Measurements from ENCODE around the gene ZNF180.
A peak's percentile ranks its signal among the peaks of the same experiment; 100 is the strongest.
"Not testable (repeated sequence)": the region's sequence is repeated elsewhere in the genome, so short reads cannot be mapped to it uniquely, and the experiment has no call there.

ZNF180 gene

DNA sequence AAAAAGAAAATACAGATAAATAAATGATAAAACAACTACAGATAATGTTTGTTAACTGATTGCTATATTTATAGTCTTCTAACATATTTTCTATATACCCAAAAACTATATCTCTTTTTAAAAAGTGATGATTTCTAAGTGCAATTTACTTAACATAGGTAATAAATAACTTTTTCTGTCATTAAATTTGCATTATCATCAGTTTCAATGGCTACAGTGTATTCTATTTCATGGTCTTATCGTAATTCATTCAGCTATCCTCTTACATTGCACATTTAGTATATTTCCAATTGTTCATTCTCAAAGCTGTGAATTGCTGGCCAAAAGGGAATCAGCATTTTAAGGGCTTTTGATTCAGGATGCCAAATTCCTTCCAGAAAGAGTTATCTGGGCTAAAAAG lies 3.6 kb downstream of the ZNF180 start:
- no peak for DNase-seq (ENCODE audit: low spot score)

DNA sequence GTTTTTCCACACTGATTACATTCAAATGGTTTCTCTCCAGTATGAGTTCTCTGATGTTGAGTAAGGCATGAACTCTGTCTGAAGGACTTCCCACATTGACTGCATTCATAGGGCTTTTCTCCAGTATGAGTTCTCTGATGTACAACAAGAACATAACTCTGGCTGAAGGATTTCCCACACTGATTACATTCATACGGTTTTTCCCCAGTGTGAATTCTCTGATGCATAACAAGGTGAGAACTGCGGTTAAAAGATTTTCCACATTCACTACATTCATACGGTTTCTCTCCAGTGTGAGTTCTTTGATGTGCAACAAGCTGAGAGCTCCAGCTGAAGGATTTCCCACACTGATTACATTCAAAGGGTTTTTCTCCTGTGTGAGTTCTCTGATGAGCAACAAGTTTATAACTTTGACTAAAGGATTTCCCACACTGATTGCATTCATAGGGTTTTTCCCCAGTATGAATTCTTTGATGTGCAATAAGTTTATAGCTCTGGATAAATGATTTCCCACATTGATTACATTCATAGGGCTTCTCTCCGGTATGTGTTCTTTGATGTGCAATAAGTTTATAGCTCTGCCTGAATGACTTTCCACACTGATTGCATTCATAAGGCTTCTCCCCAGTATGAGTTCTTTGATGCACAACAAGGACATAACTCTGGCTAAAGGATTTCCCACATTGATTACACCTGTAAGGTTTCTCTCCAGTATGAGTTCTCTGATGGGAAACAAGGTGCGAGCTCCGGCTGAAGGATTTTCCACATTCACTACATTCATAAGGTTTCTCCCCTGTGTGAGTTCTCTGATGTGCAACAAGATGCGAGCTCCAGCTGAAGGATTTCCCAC lies 23.5 kb downstream of the ZNF180 start:
- no peak for DNase-seq (ENCODE audit: low spot score)

DNA sequence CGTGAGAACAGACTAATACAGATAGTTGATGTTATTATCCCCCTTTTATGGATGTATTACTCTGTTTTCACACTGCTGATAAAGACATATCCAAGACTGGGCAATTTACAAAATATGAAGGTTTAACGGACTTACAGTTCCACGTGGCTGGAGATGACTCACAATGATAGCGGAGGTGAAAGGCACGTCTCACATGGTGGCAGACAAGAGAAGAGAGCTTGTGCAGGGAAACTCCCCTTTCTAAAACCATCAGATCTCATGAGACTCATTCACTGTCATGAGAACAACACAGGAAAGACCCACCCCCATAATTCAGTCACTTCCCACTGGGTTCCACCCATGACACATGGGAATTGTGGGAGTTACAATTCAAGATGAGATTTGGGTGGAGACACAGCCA lies 31.6 kb downstream of the ZNF180 start:
- DNase-seq (ENCODE audit: low spot score) = not testable (repeated sequence)

DNA sequence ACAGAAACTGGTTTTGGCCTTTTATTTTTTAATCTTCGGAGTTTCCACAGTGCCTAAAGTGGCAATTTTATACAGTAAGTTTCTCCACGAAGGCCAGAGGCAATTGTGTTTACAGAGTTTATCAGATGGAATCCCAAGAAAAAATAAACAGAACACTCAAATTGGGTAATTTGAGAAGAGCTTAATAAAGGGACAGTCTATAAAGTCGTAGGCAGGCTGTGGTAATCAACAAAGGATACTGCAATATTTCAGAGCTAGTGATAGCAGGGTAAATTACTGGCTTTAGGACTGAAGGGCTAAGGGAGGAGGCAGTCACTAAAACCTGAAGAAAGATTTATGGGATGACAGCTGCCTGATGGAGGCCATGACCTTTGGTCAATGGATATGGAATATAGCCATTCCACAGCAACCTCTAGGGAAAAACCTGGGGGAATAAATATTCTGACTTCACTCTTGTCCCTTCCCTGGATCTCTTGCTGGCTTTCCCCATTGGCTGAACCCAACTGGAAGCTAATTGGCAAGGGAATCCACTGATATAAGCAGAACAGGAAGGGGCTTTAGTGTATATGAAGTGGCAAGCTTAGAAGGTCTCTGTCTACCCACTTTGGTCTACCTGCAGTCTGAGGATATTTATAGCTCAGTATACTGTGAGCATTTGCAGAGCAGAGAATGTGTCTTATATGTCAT lies 37.6 kb downstream of the ZNF180 start:
- DNase-seq (ENCODE audit: low spot score) = not testable (repeated sequence)

DNA sequence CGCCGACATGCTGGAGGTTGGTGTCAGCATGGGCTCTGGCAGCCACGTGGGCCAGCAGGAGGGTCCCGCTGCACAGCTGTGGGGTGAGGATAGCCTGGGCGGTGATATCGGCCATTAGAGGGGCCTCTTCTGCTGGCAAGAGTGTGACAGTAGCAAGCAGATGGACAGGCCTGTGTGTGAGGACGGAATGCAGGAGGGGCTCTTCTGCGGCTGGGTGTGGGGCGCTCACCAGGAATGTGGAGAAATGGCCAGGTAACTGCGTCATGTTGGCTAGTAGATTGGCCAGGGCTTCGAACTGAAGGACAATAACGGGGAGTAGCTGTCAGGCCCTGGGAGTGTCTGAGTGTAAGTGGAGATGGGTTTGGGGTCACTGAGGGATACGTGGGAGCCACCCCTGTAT lies 44.3 kb downstream of the ZNF180 start:
- DNase-seq (ENCODE audit: low spot score) = not testable (repeated sequence)

DNA sequence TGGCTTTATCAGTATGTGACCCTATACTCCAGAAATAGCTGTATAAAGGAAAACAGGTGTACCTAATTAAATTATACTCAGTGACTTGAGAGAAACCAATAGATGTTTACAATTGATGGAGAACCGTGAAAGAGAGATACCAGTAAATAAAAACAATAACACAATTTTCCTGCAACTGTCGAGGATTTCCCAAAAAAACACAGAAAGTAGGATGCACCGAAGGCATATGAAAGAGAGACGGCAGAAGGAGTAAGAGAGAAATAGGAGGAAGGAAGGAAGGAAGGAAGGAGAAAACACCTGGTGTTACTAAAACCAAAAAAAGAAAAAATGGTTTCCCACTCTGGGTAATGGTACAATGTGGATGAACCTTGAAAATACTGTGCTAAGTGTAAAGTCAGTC lies 45.2 kb downstream of the ZNF180 start:
- no peak for DNase-seq (ENCODE audit: low spot score)

DNA sequence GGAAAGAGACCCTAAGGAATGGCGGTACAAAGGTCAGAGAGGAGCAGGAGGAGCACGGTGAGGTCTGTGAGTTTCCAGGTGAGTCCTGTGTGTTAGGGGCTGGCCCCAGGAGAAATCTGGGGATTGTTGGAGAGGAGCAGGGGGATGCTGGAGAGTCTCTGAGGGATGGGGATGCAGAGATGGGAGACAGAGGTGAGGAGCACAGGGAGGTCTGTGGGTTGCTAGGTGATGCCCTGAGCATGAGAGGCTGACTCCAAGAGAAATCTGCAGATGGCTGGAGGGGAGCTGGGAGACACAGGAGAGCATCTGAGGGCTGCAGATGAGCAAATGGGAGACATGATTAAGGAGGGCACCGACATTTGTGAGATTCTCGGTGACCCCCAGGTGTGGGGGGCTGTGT lies 48.0 kb downstream of the ZNF180 start:
- DNase-seq (ENCODE audit: low spot score) = no peak

DNA sequence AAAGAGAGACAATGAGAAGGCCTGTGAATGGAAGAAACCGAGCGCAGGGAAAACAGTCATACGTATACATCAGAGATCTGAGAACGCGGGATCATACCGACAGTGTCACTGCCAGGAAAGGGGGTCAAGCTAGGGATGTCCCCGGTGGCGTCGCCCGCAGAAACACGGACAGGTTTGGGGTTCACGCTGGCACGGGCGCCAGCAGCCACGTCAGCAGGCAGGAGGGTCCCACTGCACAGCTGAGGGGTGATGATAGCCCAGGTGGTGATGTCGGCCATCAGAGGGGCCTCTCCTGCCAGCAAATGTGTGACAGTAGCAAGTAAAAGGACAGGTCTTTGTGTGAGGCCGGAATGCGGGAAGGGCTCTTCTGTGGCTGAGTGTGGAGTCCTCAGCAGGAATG lies 48.6 kb downstream of the ZNF180 start:
- no peak for DNase-seq (ENCODE audit: low spot score)

DNA sequence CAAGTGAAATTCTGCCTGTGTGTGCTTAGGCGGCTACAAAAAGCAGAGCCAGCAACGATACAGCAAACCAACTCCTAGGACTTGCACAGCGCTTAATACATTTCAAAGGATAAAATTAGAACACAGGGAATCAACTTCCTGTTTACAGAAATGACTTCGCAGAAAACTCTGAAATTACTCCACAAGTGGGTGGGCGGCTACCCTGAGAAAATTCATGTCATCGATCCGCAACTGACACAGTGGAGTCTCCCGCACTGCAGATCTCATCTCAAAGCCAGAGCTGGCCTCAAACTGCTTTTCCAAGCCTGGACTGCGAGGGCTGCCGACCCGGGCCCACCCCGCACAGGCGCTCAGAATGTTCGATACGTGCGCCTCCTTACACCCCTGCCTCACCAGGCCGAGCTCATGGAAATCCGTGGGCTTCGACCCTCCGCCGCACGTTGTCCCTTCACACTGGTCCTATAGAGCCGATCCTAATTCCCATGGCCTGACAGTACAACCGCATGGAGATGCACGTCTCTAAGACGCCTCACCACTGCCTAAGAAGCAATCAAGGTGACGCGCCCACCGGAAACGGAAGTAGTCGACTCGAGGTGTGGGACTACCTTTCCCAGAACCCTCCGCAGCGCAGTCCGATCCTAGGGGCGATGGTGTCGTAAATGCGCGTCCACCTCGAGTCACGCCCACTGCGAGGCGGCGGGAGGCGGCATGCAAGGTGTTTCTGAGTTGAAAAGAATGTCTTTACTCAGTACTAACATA lies 52.2 kb downstream of the ZNF180 start, which contains the start of gene ZNF229:
ZNF229 (minus strand) TSS at position 557 of the 759 bp plus-strand sequence. CDS start 5,625 bp downstream, outside the sequence.
- peak; percentile 93 for DNase-seq (ENCODE audit: low spot score)

DNA sequence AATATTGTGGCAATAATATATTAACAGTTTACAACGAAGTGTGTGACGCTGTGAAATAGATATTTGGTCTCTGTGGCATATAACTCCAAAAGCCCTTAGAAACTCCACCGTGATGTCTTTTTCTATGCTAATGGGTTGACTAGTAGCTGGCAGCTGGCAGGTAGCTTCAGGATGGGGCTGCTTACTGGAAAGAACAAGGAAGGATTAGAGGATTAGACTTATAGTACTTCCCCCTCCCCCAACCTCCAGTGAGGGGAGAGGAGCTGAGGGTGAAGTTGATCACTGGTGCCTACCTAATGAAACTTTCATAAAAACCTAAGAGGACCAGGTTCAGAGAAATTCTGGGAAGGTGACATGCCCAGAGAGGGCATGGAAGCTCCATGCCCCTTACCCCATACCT lies 61.9 kb downstream of the ZNF180 start:
- DNase-seq (ENCODE audit: low spot score) = no peak

DNA sequence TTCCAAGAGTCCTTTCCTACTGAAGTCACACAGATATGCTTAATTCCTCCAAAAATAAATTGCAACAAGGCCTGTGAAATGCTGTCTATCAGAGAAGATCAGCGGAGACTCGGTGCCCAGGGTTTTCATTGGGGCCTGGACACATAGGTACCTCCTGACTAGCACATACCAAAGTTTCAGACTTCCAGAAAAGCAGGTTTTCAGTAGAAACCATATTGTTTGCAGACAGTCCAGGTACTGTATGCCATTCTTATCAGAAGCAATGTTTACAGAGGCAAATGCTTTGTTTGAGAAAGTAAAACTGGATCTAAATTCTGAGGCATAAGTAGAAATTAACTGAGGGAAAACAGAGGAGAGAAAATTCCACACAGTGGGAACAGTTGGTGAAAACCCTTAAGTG lies 64.9 kb downstream of the ZNF180 start:
- no peak for DNase-seq (ENCODE audit: low spot score)

DNA sequence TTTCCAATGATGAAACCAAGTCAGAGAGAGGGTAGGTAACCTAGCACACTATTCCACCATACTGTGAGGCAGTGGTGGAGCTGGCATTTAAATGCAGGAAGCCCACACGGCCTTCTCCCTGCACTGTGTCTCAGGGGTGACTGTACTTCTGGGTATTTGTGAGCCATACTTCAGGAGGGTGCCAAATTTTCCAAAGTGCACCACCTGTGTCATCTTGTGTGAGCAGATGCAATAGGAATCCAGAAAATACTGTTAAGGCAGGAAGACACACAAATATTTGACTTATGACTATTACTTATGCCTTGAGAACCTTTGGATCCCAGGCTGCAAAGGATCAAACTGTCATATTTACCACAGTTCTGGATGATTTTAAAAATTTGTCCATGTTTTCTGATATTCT lies 69.4 kb downstream of the ZNF180 start:
- no peak for DNase-seq (ENCODE audit: low spot score)
